Stimulated activated CD8-positive, alpha-beta memory T cell treated with anti-CD3 and anti-CD28 coated beads, Interleukin-2, amount 100 ng/mL, for 1 hour (primary cell): ENCODE measurements around the gene GABBR1.

Source experiments
- DNase-seq, 2 donors: peaks; one replicate each; pipeline ENCODE4 v3.0.0-alpha.2; 2020; ENCODE audit warnings: low read depth in 2 of 2

GABBR1 gene

GRCh38 chr6:29566856-29567255 lies 66.1 kb downstream of the GABBR1 start:
- DNase-seq = no peak

GRCh38 chr6:29564875-29565274 lies 68.1 kb downstream of the GABBR1 start:
- no peak for DNase-seq

DNA sequence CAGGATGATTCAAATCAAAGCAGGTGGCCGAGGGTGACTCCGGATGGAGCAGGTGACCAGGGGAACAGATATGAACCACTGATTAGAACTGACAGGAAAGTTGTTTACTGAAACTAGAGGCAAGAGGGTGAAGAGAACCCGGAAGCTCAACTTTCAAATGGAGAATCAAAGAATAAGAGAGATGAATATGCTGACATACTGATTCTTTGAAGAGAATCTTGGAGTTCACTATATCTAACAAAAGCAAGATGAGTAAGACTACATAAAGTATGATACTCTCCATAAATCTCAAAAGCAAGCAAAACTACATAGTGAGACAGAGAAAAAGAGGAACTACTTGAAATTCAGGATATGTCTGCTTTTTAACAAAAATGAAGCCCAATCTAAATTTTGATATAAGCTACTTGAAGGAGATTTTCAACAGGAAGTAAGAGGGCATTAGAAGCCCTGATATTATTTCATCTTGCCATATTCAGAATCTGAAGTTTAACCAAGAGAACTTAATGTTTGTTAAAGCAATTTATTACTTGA lies 69.5 kb downstream of the GABBR1 start:
- DNase-seq = no peak

- no peak for DNase-seq
Measured at GRCh38 chr6:29561606-29562181, 71.3 kb downstream of the GABBR1 start.

GRCh38 chr6:29561091-29561490 lies 71.9 kb downstream of the GABBR1 start:
- DNase-seq = no peak

DNA sequence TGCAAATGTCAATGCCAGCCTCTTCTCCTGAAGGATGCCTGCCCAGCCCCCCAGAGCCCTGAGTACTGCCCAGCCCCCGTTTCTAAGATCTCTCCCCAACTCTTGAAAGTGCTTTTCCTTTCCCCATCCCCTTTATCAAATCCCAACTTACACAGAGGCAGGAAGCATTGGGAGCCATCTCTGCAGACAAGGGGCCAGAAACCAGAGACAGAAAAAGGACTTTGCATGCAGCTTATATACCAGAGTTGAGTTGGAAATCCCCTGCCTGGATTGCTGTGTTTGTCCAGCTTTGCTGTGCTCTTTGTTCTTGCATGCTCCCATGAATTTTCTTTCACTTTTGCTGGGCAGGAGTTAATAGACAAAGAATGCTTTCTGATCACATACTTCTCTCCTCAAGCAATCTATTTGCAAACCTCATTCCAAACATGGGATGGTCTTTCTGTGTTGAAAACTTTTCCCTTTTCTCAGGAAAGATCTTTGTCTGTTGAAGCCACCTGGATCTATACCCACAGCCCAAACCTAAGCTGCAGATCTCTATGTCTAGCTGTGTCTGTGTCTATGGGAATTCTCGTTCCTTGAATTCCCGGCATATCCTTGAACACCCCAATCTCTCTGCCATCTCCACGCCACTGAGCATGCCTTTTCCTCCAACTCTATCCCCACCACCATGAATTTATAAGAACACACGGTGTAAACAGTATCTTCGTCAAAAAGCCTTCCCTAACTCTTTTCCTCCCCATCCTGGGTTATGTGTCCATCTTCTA lies 73.3 kb downstream of the GABBR1 start, which contains the start of gene UBD:
UBD (minus strand) TSS at position 209 of the 764 bp plus-strand sequence; CDS start at position 178, 31 bp downstream.
- DNase-seq = no peak

DNA sequence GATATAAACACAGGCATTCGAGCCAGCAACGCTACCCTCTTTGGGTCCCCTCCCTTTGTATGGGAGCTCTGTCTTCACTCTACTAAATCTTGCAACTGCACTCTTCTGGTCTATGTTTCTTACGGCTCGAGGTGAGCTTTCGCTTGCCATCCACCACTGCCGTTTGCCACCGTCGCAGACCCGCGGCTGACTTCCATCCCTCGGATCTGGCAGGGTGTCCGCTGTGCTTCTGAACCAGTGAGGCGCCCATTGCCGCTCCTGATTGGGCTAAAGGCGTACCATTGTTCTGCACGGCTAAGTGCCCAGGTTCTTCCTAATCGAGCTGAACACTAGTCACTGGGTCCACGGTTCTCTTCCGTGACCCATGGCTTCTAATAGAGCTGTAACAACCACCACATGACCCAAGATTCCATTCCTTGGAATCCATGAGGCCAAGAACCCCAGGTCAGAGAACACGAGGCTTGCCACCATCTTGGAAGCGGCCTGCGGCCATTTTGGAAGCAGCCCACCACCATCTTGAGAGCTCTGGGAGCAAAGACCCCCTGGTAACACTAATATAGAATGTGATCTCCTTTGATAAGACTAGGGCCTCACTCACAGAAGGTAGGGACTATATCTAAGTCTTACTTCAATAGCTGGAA lies 74.4 kb downstream of the GABBR1 start:
- no peak for DNase-seq

- DNase-seq = no peak
Measured at GRCh38 chr6:29557320-29557719, 75.7 kb downstream of the GABBR1 start.

DNA sequence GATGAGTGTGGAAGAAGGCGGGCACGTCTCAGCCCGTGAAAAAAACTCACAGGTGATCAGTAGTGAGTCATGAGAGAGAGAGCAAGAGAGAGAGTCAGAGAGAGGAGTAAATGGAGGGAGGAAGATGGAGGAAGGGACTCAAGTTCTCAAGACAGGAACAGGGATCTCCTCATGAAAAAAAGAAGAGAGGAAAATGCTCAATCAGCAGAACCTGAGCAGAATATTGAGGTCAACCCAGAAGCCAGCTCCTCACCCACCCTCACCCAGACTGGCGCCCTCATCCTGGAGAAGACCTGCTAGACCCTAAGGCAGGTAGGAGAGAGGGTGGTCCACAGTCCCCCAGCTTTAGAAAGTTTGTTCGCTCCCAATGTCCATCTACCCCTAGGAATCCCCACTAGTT lies 78.2 kb downstream of the GABBR1 start:
- no peak for DNase-seq

DNA sequence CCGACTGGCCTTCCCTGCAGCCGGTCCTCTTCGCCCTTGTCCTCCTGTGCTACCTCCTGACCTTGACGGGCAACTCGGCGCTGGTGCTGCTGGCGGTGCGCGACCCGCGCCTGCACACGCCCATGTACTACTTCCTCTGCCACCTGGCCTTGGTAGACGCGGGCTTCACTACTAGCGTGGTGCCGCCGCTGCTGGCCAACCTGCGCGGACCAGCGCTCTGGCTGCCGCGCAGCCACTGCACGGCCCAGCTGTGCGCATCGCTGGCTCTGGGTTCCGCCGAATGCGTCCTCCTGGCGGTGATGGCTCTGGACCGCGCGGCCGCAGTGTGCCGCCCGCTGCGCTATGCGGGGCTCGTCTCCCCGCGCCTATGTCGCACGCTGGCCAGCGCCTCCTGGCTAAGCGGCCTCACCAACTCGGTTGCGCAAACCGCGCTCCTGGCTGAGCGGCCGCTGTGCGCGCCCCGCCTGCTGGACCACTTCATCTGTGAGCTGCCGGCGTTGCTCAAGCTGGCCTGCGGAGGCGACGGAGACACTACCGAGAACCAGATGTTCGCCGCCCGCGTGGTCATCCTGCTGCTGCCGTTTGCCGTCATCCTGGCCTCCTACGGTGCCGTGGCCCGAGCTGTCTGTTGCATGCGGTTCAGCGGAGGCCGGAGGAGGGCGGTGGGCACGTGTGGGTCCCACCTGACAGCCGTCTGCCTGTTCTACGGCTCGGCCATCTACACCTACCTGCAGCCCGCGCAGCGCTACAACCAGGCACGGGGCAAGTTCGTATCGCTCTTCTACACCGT lies 79.5 kb downstream of the GABBR1 start:
- DNase-seq = no peak

- no peak for DNase-seq
Measured at GRCh38 chr6:29552512-29553051, 80.4 kb downstream of the GABBR1 start.

GRCh38 chr6:29547573-29547972 lies 85.4 kb downstream of the GABBR1 start:
- DNase-seq = no peak

DNA sequence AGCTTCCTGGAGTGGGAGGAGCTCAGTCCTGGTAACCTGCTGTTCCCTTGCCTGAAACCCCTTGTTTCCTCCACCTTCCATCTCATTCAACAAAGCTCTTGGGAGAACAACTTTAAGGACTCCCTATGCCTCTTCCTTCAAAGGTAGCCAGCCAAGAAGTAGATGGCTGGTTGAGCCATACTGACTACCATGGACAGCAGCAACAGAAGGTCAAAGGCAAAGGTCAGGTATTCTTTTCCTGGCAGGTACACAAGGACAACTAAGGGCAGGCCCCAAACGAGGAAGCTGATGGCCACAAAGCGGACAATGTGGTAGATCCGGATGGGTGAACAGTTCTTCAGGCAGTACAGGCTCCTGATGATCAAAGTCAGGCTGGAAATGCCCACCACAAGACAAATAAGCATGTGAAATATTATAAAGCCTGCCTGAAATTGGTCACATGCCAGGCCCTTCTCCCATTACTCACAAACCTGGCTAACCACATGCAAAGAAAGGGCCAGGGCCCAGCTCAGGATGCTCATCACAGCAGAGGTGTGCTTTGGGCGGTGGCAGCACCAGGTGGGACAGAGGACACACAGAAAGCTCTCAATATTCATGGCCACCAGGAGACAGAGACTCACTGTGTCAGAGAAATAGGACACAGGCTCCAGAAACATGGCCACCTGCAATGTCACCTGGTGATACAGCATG lies 95.1 kb downstream of the GABBR1 start:
- DNase-seq = no peak

GRCh38 chr6:29532320-29532951 lies 100.5 kb downstream of the GABBR1 start:
- no peak for DNase-seq

DNA sequence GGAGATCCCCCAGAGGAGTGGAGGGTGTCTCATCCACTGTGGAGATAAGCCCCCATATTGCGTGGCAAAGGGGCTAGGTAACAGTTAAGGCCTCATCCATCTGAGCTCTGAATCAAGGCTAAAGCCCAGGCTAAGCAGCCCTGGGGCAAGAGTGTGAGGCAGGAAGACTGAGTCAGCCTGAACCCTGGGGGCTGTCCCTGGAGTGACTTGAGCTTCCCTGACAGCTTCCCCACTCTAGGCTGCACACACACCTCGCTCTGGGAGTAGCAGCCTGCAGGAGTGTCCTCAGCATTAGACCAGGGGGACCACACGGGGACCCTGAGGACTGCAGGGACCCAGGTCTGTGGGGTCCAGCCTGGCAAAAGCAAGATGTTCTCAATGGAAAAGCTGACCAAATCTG lies 101.3 kb downstream of the GABBR1 start:
- DNase-seq = no peak

DNA sequence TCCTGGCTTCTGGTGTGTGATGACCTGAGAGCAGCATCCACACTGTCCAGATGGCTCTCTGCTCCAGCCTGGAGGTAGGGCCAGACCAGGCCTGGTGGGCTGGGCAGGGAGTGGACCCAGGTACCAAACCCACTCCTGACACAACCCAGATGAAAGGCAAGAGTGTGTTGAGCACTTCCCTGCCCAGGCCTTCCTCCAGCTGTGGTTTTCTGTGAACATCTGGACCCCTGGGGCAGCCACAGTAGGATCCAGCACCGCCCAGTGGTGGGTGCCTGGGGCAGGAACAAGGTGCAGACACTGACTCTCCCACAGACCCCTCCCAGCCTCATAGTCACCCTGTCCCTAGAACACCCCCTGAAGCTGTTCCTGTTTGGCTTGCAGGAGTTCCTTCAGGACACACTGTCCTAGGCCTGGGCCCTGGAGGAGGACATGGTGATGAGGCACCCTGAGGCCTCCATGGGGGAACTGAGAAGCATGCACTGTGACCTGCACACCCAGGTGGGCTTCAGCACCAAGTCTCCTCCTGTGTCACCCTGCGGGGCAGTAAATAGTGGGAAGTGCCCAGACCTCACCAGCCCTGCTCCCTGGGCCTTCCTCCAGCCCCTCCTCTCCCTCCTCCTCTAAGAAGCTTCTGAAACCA lies 102.2 kb downstream of the GABBR1 start:
- DNase-seq = no peak

- DNase-seq = no peak
Measured at GRCh38 chr6:29529956-29530355, 103.0 kb downstream of the GABBR1 start.

- DNase-seq = no peak
Measured at GRCh38 chr6:29528988-29529560, 103.9 kb downstream of the GABBR1 start.

- DNase-seq = no peak
Measured at GRCh38 chr6:29528300-29528931, 104.6 kb downstream of the GABBR1 start.
